ENCODE measurements around the gene NIPBL.

NIPBL gene

GRCh38 chr5:37015795-37016666, 139.5 kb downstream of the NIPBL start:
- H3K9me3 Mint-ChIP-seq: no peaks in the 10 kb centered on the region
- no peak overlapping the region for H3K4me3 Mint-ChIP-seq
- H3K36me3 Mint-ChIP-seq: peaks cover 35% of the 10 kb centered on the region
- H3K27ac Mint-ChIP-seq: no peak overlapping the region
- no peak for DNase-seq
- H3K4me1 Mint-ChIP-seq: no peaks in the 10 kb centered on the region
- CTCF ChIA-PET: interaction anchor here (0.6 kb wide), 1 partner anchor 28 kb away, joined by 3 read pairs; no protein-coding TSS in a partner anchor
- H3K27me3 Mint-ChIP-seq: no peaks in the 10 kb centered on the region

GRCh38 chr5:37028910-37029309, 152.3 kb downstream of the NIPBL start:
- Mint-ChIP-seq H3K4me1 (no peaks in the 10 kb centered on the region), H3K27ac (no peak overlapping the region), H3K9me3 (no peaks in the 10 kb centered on the region), H3K4me3 (no peak overlapping the region), H3K36me3 (peaks cover 38% of the 10 kb centered on the region), H3K27me3 (no peaks in the 10 kb centered on the region)
- DNase-seq: no peak
- CTCF ChIA-PET: no interaction called here

GRCh38 chr5:37029436-37029835, 152.9 kb downstream of the NIPBL start:
- Mint-ChIP-seq H3K27ac (no peak overlapping the region), H3K4me1 (no peaks in the 10 kb centered on the region), H3K27me3 (no peaks in the 10 kb centered on the region), H3K9me3 (no peaks in the 10 kb centered on the region), H3K36me3 (peaks cover 37% of the 10 kb centered on the region), H3K4me3 (no peak overlapping the region)
- DNase-seq: no peak
- CTCF ChIA-PET: no interaction called here

GRCh38 chr5:37034955-37035354, 158.4 kb downstream of the NIPBL start:
- Mint-ChIP-seq H3K36me3 (peaks cover 15% of the 10 kb centered on the region), H3K9me3 (no peaks in the 10 kb centered on the region), H3K4me3 (no peak overlapping the region), H3K27me3 (no peaks in the 10 kb centered on the region), H3K27ac (no peak overlapping the region), H3K4me1 (no peaks in the 10 kb centered on the region)
- CTCF ChIA-PET: no interaction called here
- DNase-seq: no peak

- Mint-ChIP-seq H3K27ac (no peak overlapping the region), H3K4me3 (no peak overlapping the region), H3K27me3 (no peaks in the 10 kb centered on the region), H3K36me3 (peaks cover 13% of the 10 kb centered on the region), H3K9me3 (no peaks in the 10 kb centered on the region), H3K4me1 (no peaks in the 10 kb centered on the region)
- CTCF ChIA-PET: no interaction called here
- DNase-seq: no peak
Observed at GRCh38 chr5:37037840-37038239, 161.3 kb downstream of the NIPBL start.

GRCh38 chr5:37039824-37040223, 163.3 kb downstream of the NIPBL start:
- H3K27me3 Mint-ChIP-seq: no peaks in the 10 kb centered on the region
- CTCF ChIA-PET: no interaction called here
- no peaks in the 10 kb centered on the region for H3K4me1 Mint-ChIP-seq
- no peak for DNase-seq
- no peak overlapping the region for H3K4me3 Mint-ChIP-seq
- H3K9me3 Mint-ChIP-seq: no peaks in the 10 kb centered on the region
- H3K27ac Mint-ChIP-seq: no peak overlapping the region
- H3K36me3 Mint-ChIP-seq: peaks cover 13% of the 10 kb centered on the region

- no peaks in the 10 kb centered on the region for H3K4me1 Mint-ChIP-seq
- CTCF ChIA-PET: interaction anchor here (0.8 to 1.7 kb wide), 5 partner anchors 27 to 369 kb away, joined by 3 to 4 read pairs (median 3); no protein-coding TSS in a partner anchor
- H3K36me3 Mint-ChIP-seq: peaks cover 20% of the 10 kb centered on the region
- no peaks in the 10 kb centered on the region for H3K9me3 Mint-ChIP-seq
- H3K27ac Mint-ChIP-seq: no peak overlapping the region
- no peaks in the 10 kb centered on the region for H3K27me3 Mint-ChIP-seq
- DNase-seq: no peak
- H3K4me3 Mint-ChIP-seq: no peak overlapping the region
Observed at GRCh38 chr5:37043693-37044092, 167.1 kb downstream of the NIPBL start.

GRCh38 chr5:37044120-37044519, 167.6 kb downstream of the NIPBL start:
- no peak overlapping the region for H3K27ac Mint-ChIP-seq
- no peak for DNase-seq
- H3K36me3 Mint-ChIP-seq: peaks cover 20% of the 10 kb centered on the region
- no peaks in the 10 kb centered on the region for H3K27me3 Mint-ChIP-seq
- H3K9me3 Mint-ChIP-seq: no peaks in the 10 kb centered on the region
- no peak overlapping the region for H3K4me3 Mint-ChIP-seq
- no peaks in the 10 kb centered on the region for H3K4me1 Mint-ChIP-seq
- CTCF ChIA-PET: interaction anchor here (0.8 to 1.7 kb wide), 5 partner anchors 28 to 369 kb away, joined by 3 to 4 read pairs (median 3); no protein-coding TSS in a partner anchor

- H3K4me3 Mint-ChIP-seq: no peak overlapping the region
- H3K27ac Mint-ChIP-seq: peak overlapping the region; percentile 42
- H3K4me1 Mint-ChIP-seq: no peaks in the 10 kb centered on the region
- DNase-seq: no peak
- CTCF ChIA-PET: no interaction called here
- H3K27me3 Mint-ChIP-seq: no peaks in the 10 kb centered on the region
- H3K9me3 Mint-ChIP-seq: no peaks in the 10 kb centered on the region
- H3K36me3 Mint-ChIP-seq: peaks cover 27% of the 10 kb centered on the region
Observed at GRCh38 chr5:37045703-37046102, 169.1 kb downstream of the NIPBL start.

- CTCF ChIA-PET: interaction anchor here (0.6 kb wide), 1 partner anchor 101 kb away, joined by 3 read pairs; no protein-coding TSS in a partner anchor
Observed at GRCh38 chr5:37047947-37048346, 171.4 kb downstream of the NIPBL start.

GRCh38 chr5:37054391-37054790, 177.8 kb downstream of the NIPBL start:
- H3K9me3 Mint-ChIP-seq: no peaks in the 10 kb centered on the region
- no peaks in the 10 kb centered on the region for H3K27me3 Mint-ChIP-seq
- no peaks in the 10 kb centered on the region for H3K4me1 Mint-ChIP-seq
- H3K36me3 Mint-ChIP-seq: peaks cover 51% of the 10 kb centered on the region
- no peak overlapping the region for H3K27ac Mint-ChIP-seq
- CTCF ChIA-PET: no interaction called here
- no peak for DNase-seq
- H3K4me3 Mint-ChIP-seq: no peak overlapping the region

More at GRCh38 chr5:37047947-37048346, 171.4 kb downstream of the NIPBL start:
- Mint-ChIP-seq H3K36me3 (peaks cover 33% of the 10 kb centered on the region), H3K27me3 (no peaks in the 10 kb centered on the region), H3K4me1 (no peaks in the 10 kb centered on the region), H3K9me3 (no peaks in the 10 kb centered on the region), H3K27ac (no peak overlapping the region), H3K4me3 (no peak overlapping the region)
- DNase-seq: no peak

GRCh38 chr5:37055383-37055990, 178.9 kb downstream of the NIPBL start:
- H3K27me3 Mint-ChIP-seq: no peaks in the 10 kb centered on the region
- H3K9me3 Mint-ChIP-seq: no peaks in the 10 kb centered on the region
- H3K4me3 Mint-ChIP-seq: no peak overlapping the region
- no peak overlapping the region for H3K27ac Mint-ChIP-seq
- peaks cover 51% of the 10 kb centered on the region for H3K36me3 Mint-ChIP-seq
- DNase-seq: no peak
- H3K4me1 Mint-ChIP-seq: no peaks in the 10 kb centered on the region
- CTCF ChIA-PET: no interaction called here

GRCh38 chr5:37056762-37057161, 180.2 kb downstream of the NIPBL start:
- no peaks in the 10 kb centered on the region for H3K27me3 Mint-ChIP-seq
- no peaks in the 10 kb centered on the region for H3K4me1 Mint-ChIP-seq
- peaks cover 49% of the 10 kb centered on the region for H3K36me3 Mint-ChIP-seq
- no peak for DNase-seq
- CTCF ChIA-PET: no interaction called here
- H3K9me3 Mint-ChIP-seq: no peaks in the 10 kb centered on the region
- H3K4me3 Mint-ChIP-seq: no peak overlapping the region
- peak overlapping the region; percentile 13 for H3K27ac Mint-ChIP-seq

GRCh38 chr5:37060030-37060429, 183.5 kb downstream of the NIPBL start:
- CTCF ChIA-PET: interaction anchor here (0.6 kb wide), 1 partner anchor 10 kb away, joined by 5 read pairs; no protein-coding TSS in a partner anchor
- H3K36me3 Mint-ChIP-seq: peaks cover 49% of the 10 kb centered on the region
- H3K4me3 Mint-ChIP-seq: no peak overlapping the region
- no peaks in the 10 kb centered on the region for H3K9me3 Mint-ChIP-seq
- H3K27me3 Mint-ChIP-seq: no peaks in the 10 kb centered on the region
- peak overlapping the region; percentile 2 for H3K27ac Mint-ChIP-seq
- no peak for DNase-seq
- no peaks in the 10 kb centered on the region for H3K4me1 Mint-ChIP-seq

- CTCF ChIA-PET: no interaction called here
- peaks cover 34% of the 10 kb centered on the region for H3K36me3 Mint-ChIP-seq
Observed at GRCh38 chr5:37063739-37064138, 187.2 kb downstream of the NIPBL start.

More at GRCh38 chr5:37063739-37064138, 187.2 kb downstream of the NIPBL start:
- H3K9me3 Mint-ChIP-seq: no peaks in the 10 kb centered on the region
- DNase-seq: no peak
- no peak overlapping the region for H3K4me3 Mint-ChIP-seq
- no peak overlapping the region for H3K27ac Mint-ChIP-seq
- H3K4me1 Mint-ChIP-seq: no peaks in the 10 kb centered on the region
- no peaks in the 10 kb centered on the region for H3K27me3 Mint-ChIP-seq

Measured in activated naive CD4-positive, alpha-beta T cell treated with anti-CD3 and anti-CD28 coated beads, Interleukin-2, amount 10 ng/mL, durations not matched to agents 7 days and 5 days (primary cell).